ENCODE results near the gene NT5C3A.
A peak's percentile ranks its signal among the peaks of the same experiment; 100 is the strongest.
"Not testable (repeated sequence)": the region's sequence is repeated elsewhere in the genome, so short reads cannot be mapped to it uniquely, and the experiment has no call there.

NT5C3A gene

DNA sequence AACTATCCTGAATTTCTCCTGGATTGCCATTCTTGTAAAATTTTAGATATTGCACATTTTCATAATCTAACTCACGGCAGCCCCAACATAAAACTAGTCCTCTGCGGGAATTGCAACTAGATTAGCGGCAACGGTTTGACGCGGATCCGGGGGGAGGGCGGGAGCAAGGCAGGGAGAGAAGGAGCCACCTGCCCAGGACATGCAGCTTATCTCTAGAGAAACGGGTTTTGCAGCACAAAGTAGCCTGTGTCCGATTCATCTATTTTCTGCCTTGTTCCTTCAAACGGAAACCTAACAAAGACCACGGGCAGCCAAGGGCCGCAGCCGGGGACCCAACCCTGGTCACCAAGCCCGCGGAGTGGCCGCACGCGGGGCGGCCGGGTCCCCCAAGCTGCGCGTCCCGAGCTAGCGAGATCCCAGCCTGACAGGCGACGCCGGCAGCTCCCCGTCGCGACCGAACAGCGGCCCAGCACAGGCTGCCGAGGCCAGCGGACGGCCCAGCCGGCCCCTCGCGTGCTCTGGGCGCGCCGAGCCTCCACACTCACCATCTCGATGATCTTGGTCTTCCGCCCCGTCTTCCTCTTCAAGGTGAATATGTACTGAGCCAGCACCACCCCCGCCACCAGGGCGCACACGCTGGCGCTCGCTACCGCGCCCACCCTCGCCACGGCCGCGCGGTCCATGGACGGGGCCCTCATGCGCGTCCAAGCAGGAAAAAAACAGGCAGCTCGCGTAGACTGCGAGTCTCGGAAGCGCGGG, at the start of gene NT5C3A:
Gene NT5C3A, minus strand, starts transcription at position 754 of the 759 bp plus-strand sequence. Its CDS starts 71 bp downstream, at position 683.
- DNase-seq = no peak

DNA sequence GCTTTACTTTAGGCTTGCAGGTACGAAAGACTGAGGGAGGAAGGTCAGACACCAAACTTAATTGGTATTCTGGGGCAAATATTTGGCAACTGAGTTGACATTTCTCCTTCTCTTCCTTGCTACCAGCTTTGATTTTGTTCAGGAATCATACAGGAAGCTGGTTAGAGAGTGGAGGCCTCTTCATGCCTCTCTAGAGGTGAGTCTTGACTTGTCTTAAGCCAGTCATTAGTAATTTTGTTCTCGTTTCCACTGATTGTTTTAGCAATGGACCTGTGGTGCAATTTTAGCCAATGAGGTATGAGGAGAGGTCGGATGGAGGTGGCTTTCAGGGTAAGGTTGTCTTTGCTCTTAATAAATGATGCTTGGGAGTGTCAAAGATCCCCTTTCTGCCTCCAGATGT, 49.0 kb upstream of the NT5C3A start:
- no peak for DNase-seq

DNA sequence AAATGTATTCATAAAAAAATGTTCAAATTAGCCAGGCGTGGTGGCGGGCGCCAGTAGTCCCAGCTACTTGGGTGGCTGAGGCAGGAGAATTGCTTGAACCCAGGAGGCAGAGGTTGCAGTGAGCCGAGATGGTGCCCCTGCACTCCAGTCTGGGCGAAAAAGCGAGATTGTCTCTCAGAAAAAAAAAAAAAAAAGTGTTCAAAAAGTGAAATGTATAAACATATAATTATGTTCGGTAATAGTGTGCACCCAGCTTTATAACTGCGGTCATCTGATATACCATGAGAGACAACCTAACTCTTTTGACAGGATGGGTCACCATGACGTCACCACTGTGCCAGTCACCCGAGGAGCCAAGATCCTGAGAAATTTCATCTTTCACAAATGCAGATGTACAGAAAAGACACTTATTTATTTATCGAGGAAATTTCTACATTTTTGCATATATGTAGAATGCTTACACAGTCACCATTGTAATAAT, 47.2 kb upstream of the NT5C3A start:
- DNase-seq = no peak

GRCh38 chr7:33109005-33109757, 46.6 kb upstream of the NT5C3A start, which contains the start of gene RP9:
TSS of gene RP9 (minus strand) at chr7:33109404. CDS start at chr7:33109372, 32 bp downstream.
- DNase-seq = peak; percentile 60

GRCh38 chr7:33108554-33109004, 46.0 kb upstream of the NT5C3A start:
- no peak for DNase-seq

DNA sequence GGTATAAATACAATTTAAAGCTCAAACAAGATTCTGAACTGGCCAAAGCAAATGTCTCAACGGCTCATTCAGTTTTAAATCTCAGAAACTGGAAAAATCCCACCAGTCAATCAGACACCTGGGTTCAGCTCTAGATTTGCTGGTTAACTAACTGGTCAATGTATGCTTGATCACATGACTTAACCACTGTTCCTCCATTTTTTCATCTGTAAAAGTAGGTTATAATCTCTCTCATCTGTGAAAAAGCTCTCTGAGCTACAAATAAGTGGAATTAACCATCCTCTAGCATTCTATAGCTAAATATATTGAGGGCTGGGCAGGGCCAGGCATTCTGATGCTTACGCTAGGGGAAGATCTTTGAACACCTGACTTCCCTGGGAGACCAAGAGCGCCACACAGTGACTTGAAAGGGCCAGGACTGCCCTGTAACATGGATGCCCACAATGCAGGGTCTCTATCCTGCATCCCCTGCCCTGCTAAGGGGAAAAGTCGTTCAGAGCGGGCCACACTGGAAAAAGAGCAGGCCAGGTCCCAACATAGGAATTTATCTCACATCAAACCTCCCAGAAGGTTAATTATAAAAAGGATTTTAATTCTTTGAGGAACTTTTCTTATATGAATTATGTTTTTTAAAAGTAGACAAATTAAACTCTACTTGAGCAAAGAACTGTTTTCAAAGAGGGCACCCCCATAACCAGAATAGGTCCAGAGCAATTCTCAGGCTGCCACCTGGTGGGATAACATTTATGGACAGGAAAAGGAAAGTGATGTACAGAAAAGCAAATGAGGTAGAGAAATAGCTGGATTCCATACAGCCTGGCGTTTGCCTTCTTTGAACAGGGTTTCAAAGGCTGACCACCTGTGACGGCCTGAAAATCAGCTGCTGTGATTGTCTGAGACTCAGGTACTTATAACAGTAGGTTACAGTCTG, 44.8 kb upstream of the NT5C3A start:
- DNase-seq = no peak

GRCh38 chr7:33101906-33102305, 39.3 kb upstream of the NT5C3A start:
- DNase-seq = no peak

- no peak for DNase-seq
These were observed 38.2 kb upstream of the NT5C3A start for GRCh38 chr7:33100770-33101169.

DNA sequence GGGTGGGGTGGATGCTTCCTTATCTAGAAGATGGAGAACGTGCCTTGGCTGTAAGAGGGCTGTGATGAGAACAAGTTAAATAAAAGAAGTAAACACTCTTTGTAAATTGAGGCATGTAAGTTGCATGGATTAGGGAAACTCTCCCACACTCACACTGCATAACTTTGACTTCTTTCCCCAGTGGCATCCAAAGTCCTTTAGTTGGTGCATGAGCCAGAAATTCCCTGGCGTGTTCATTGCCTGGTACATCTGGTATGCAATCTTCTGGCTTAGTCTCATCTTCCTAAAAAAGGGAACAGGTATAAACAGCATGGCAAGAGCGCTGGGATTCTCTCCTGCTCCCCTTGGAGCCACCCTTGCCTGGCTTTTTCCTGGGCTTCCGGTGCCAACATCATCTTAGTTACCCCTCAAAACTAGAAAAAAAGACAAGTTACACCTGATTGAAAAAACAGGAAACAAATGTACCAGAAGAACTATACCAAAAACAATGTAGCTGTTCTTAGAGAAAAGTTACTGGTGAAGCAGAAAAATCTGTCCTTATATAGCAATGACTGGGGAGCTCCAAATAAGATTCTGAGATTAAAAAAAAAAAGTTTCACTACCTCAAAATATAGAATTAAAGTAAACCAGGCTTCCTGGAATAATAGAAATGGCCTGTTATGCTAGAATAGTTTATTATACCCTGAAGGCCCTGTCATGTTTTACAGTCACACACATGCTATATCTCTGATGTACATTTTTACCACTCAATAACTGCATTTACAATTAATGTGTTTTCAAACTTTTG, 36.8 kb upstream of the NT5C3A start:
- no peak for DNase-seq

- DNase-seq = not testable (repeated sequence)
These were observed 32.2 kb upstream of the NT5C3A start for GRCh38 chr7:33094745-33095275.

GRCh38 chr7:33093266-33093665, 30.7 kb upstream of the NT5C3A start:
- DNase-seq = no peak

GRCh38 chr7:33091641-33092191, 29.1 kb upstream of the NT5C3A start:
- DNase-seq = no peak

GRCh38 chr7:33091111-33091531, 28.5 kb upstream of the NT5C3A start:
- no peak for DNase-seq

- DNase-seq = no peak
These were observed 26.6 kb upstream of the NT5C3A start for GRCh38 chr7:33089142-33089541.

DNA sequence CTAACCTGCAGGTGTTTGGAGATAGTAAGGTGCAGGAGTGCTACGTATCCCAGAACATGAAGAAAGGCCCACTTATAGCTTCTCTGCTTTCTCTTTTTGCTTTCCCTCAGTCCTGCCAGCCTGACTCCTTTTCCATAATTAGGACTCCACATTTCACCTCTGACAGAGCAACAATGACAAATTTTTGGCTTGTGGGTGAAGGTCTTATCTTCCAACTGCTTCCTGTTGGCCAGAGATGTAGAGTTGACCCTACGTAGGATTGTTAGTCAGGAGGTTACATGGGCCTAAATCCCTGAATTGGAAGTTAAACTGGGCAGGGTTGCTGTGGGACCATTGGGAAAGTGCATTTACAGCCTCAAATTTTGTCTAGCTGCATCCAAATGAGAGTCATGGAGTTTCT, 25.3 kb upstream of the NT5C3A start:
- no peak for DNase-seq

DNA sequence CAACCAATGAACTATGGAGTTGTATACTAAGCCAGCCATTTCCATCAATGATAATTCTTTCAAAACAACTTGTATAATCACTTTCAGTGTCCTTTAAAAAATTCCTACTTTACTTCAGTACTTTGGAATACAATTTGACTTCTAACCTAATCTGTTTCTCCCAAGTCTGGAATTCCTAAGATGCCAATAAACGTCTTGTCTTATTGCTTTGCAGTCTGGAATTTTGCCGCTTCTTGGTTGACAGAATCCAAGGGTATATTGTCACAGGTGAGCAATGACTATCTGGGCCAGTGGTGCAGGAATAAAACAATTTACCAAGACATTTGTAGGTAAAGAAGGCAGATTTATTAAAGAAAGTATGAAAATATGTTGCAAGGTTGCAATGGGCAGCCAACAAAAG, 24.8 kb upstream of the NT5C3A start:
- DNase-seq = no peak

DNA sequence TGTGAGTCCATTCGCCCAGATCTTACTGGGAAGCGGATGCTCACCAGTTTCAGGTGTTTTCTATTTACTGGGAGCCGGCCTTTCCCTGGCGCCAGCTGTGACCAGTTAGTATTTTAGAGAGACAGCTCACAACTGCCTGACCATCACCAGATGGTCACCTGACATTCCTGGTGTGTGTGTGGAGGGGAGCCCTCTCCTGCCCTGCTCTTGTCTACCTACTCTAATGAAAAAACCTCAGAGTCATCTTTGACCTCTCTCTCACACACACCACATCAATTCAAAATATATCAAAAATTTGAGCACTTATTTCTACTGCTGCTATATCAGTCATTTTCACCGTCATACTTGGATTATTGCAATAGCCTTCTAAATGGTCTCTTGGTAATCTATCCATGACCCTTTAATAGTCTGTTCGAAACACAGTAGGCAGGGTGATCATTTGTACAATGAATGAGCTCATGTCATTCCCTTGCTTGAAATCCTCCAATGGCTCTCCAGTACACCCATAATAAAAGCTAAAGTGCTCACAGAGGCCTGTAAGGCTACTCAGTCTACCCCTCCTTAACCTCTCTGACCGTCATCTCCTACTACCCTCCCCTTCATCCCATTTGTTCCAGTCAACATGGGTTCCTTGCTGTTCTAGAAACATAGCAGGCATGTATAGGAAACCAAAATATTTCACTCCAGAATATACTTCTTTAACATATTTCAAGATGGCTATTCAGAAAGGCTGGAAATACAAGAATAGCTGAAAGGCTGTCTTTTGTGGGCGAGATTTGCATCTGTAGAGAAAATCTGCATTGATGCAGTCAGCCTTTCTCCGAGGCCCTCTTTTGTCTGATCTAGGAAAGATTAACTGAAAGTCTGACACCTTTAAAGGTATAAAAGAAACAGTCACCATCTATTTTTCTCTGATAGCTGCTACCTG, 17.5 kb upstream of the NT5C3A start:
- DNase-seq = no peak

- no peak for DNase-seq
These were observed 16.5 kb upstream of the NT5C3A start for GRCh38 chr7:33079096-33079495.

GRCh38 chr7:33076737-33077136, 14.2 kb upstream of the NT5C3A start:
- DNase-seq = no peak

All from NCI-H1417 treated with DMSO at 0.1 percent for 48 hours (cell line).